Activated T-cell treated with anti-CD3 and anti-CD28 coated beads, Interleukin-2, amount 50 U/mL, for 4 hours (primary cell): ENCODE measurements around the gene TBC1D1. TPM values are rescaled to one million over a fixed set of nuclear protein-coding genes. Genes with fewer than 3 reads are reported as not detected.
A peak's percentile ranks its signal among the peaks of the same experiment; 100 is the strongest.

Experiments used
- ATAC-seq, 2 donors: fragments of 200-7000 bp; cut with Tn5 transposase; one replicate each; pipeline ENCODE4 v1.10.0; 2021
- DNase-seq: peaks from one replicate; pipeline ENCODE4 v3.0.0-alpha.2; 2020
- H3K27me3 Mint-ChIP-seq: one replicate; pipeline ENCODE4 v1.8.0; 2021; ENCODE audit warnings: low read depth, mixed read lengths
- H3K36me3 Mint-ChIP-seq: one replicate; pipeline ENCODE4 v1.8.0; 2022; ENCODE audit warnings: mixed read lengths; ENCODE audit not compliant: insufficient read depth
- H3K4me1 Mint-ChIP-seq: one replicate; pipeline ENCODE4 v1.8.0; 2021; ENCODE audit warnings: low read depth, mixed read lengths
- H3K4me3 Mint-ChIP-seq: one replicate; pipeline ENCODE4 v1.8.0; 2021; ENCODE audit warnings: mild to moderate bottlenecking, moderate library complexity, mixed read lengths
- H3K9me3 Mint-ChIP-seq: one replicate; pipeline ENCODE4 v1.8.0; 2021; ENCODE audit warnings: mixed read lengths
- total RNA-seq, 3 donors: library from RNA; stranded (reverse); gene quantifications; one replicate each; pipeline ENCODE4 v1.2.1, GENCODE V29; 2021

TBC1D1 gene
- total RNA-seq, result 10 to 100 TPM; 29.4 to 42.0 (median 38.8) TPM

GRCh38 chr4:37890801-37891259 is at the start of gene TBC1D1:
TSS of gene TBC1D1 (plus strand) at chr4:37891084. CDS start at chr4:37902096, 11,012 bp downstream.
- Mint-ChIP-seq H3K9me3 (no peaks in the 10 kb centered on the region), H3K4me3 (peak within 1 kb of the TSS; percentile 88)
- peak; percentile 27 to 45 for ATAC-seq

GRCh38 chr4:37844204-37844603 is 46.7 kb upstream of the TBC1D1 start:
- Mint-ChIP-seq H3K27me3 (no peaks in the 10 kb centered on the region), H3K36me3 (peaks cover 40% of the 10 kb centered on the region)
- no peak for ATAC-seq

More at GRCh38 chr4:37890801-37891259, at the start of gene TBC1D1:
- Mint-ChIP-seq H3K36me3 (peaks cover 4% of the 10 kb centered on the region), H3K27me3 (no peaks in the 10 kb centered on the region), H3K4me1 (peaks cover 36% of the 10 kb centered on the region)
- peak; percentile 42 for DNase-seq

GRCh38 chr4:37845201-37845600 is 45.7 kb upstream of the TBC1D1 start:
- Mint-ChIP-seq H3K36me3 (peaks cover 40% of the 10 kb centered on the region), H3K27me3 (no peaks in the 10 kb centered on the region)
- no peak for ATAC-seq

More at GRCh38 chr4:37844204-37844603, 46.7 kb upstream of the TBC1D1 start:
- DNase-seq, result no peak
- H3K9me3 Mint-ChIP-seq, result no peaks in the 10 kb centered on the region
- no peaks in the 10 kb centered on the region for H3K4me1 Mint-ChIP-seq
- H3K4me3 Mint-ChIP-seq, result no peak overlapping the region

GRCh38 chr4:37847311-37847884 is 43.5 kb upstream of the TBC1D1 start:
- Mint-ChIP-seq H3K36me3 (peaks cover 36% of the 10 kb centered on the region), H3K4me1 (no peaks in the 10 kb centered on the region), H3K4me3 (no peak overlapping the region), H3K9me3 (no peaks in the 10 kb centered on the region), H3K27me3 (no peaks in the 10 kb centered on the region)
- DNase-seq (no peak), ATAC-seq (no peak)

More at GRCh38 chr4:37845201-37845600, 45.7 kb upstream of the TBC1D1 start:
- no peak for DNase-seq
- no peaks in the 10 kb centered on the region for H3K9me3 Mint-ChIP-seq
- no peaks in the 10 kb centered on the region for H3K4me1 Mint-ChIP-seq
- no peak overlapping the region for H3K4me3 Mint-ChIP-seq

- ATAC-seq (no peak), DNase-seq (no peak)
- no peaks in the 10 kb centered on the region for H3K27me3 Mint-ChIP-seq
- H3K4me3 Mint-ChIP-seq, result no peak overlapping the region
- H3K36me3 Mint-ChIP-seq, result peaks cover 32% of the 10 kb centered on the region
- no peaks in the 10 kb centered on the region for H3K9me3 Mint-ChIP-seq
- no peaks in the 10 kb centered on the region for H3K4me1 Mint-ChIP-seq
Measured at GRCh38 chr4:37852376-37852775, 38.5 kb upstream of the TBC1D1 start.

GRCh38 chr4:37858112-37858511 is 32.8 kb upstream of the TBC1D1 start:
- Mint-ChIP-seq H3K9me3 (no peaks in the 10 kb centered on the region), H3K36me3 (peaks cover 20% of the 10 kb centered on the region), H3K4me3 (no peak overlapping the region), H3K4me1 (no peaks in the 10 kb centered on the region), H3K27me3 (no peaks in the 10 kb centered on the region)
- ATAC-seq (no peak), DNase-seq (no peak)

- Mint-ChIP-seq H3K36me3 (peaks cover 21% of the 10 kb centered on the region), H3K27me3 (no peaks in the 10 kb centered on the region), H3K4me3 (no peak overlapping the region), H3K9me3 (no peaks in the 10 kb centered on the region), H3K4me1 (no peaks in the 10 kb centered on the region)
- no peak for DNase-seq
- no peak for ATAC-seq
Measured at GRCh38 chr4:37858872-37859271, 32.0 kb upstream of the TBC1D1 start.

- H3K27me3 Mint-ChIP-seq, result no peaks in the 10 kb centered on the region
- ATAC-seq (no peak), DNase-seq (no peak)
- H3K9me3 Mint-ChIP-seq, result no peaks in the 10 kb centered on the region
- H3K4me3 Mint-ChIP-seq, result no peak overlapping the region
- H3K4me1 Mint-ChIP-seq, result no peaks in the 10 kb centered on the region
- peaks cover 13% of the 10 kb centered on the region for H3K36me3 Mint-ChIP-seq
Measured at GRCh38 chr4:37860266-37860665, 30.6 kb upstream of the TBC1D1 start.

- no peak overlapping the region for H3K4me3 Mint-ChIP-seq
- ATAC-seq (no peak), DNase-seq (no peak)
- H3K27me3 Mint-ChIP-seq, result no peaks in the 10 kb centered on the region
- no peaks in the 10 kb centered on the region for H3K9me3 Mint-ChIP-seq
- no peaks in the 10 kb centered on the region for H3K4me1 Mint-ChIP-seq
- peaks cover 23% of the 10 kb centered on the region for H3K36me3 Mint-ChIP-seq
Measured at GRCh38 chr4:37862961-37863360, 27.9 kb upstream of the TBC1D1 start.

GRCh38 chr4:37864786-37865185 is 26.1 kb upstream of the TBC1D1 start:
- DNase-seq (no peak), ATAC-seq (no peak)
- no peaks in the 10 kb centered on the region for H3K4me1 Mint-ChIP-seq
- no peak overlapping the region for H3K4me3 Mint-ChIP-seq
- no peaks in the 10 kb centered on the region for H3K9me3 Mint-ChIP-seq
- no peaks in the 10 kb centered on the region for H3K27me3 Mint-ChIP-seq
- H3K36me3 Mint-ChIP-seq, result peaks cover 27% of the 10 kb centered on the region

- ATAC-seq (no peak), DNase-seq (no peak)
- peaks cover 27% of the 10 kb centered on the region for H3K36me3 Mint-ChIP-seq
- H3K9me3 Mint-ChIP-seq, result no peaks in the 10 kb centered on the region
- no peaks in the 10 kb centered on the region for H3K4me1 Mint-ChIP-seq
- H3K4me3 Mint-ChIP-seq, result no peak overlapping the region
- no peaks in the 10 kb centered on the region for H3K27me3 Mint-ChIP-seq
Measured at GRCh38 chr4:37865450-37865849, 25.4 kb upstream of the TBC1D1 start.

GRCh38 chr4:37867102-37867501 is 23.8 kb upstream of the TBC1D1 start:
- DNase-seq (no peak), ATAC-seq (no peak)
- Mint-ChIP-seq H3K36me3 (peaks cover 24% of the 10 kb centered on the region), H3K4me1 (peaks cover 4% of the 10 kb centered on the region), H3K4me3 (no peak overlapping the region), H3K9me3 (no peaks in the 10 kb centered on the region), H3K27me3 (no peaks in the 10 kb centered on the region)

- Mint-ChIP-seq H3K4me1 (peaks cover 13% of the 10 kb centered on the region), H3K27me3 (no peaks in the 10 kb centered on the region), H3K9me3 (no peaks in the 10 kb centered on the region), H3K36me3 (peaks cover 20% of the 10 kb centered on the region), H3K4me3 (no peak overlapping the region)
- no peak for DNase-seq
- ATAC-seq, result no peak
Measured at GRCh38 chr4:37868238-37868637, 22.6 kb upstream of the TBC1D1 start.

- Mint-ChIP-seq H3K4me3 (no peak overlapping the region), H3K4me1 (peaks cover 16% of the 10 kb centered on the region), H3K27me3 (no peaks in the 10 kb centered on the region), H3K9me3 (no peaks in the 10 kb centered on the region), H3K36me3 (peaks cover 10% of the 10 kb centered on the region)
- no peak for ATAC-seq
- DNase-seq, result no peak
Measured at GRCh38 chr4:37872310-37872988, 18.4 kb upstream of the TBC1D1 start.

- H3K4me1 Mint-ChIP-seq, result peaks cover 16% of the 10 kb centered on the region
- DNase-seq (no peak), ATAC-seq (peak; percentile 59 to 63)
- no peak overlapping the region for H3K4me3 Mint-ChIP-seq
- no peaks in the 10 kb centered on the region for H3K27me3 Mint-ChIP-seq
- no peaks in the 10 kb centered on the region for H3K9me3 Mint-ChIP-seq
- H3K36me3 Mint-ChIP-seq, result peaks cover 3% of the 10 kb centered on the region
Measured at GRCh38 chr4:37873386-37873785, 17.5 kb upstream of the TBC1D1 start.
